AG04449 (cell line): Measurements from ENCODE around the gene RBM43.

Experiments used
- CTCF ChIA-PET: fragments of 350-600 bp; formaldehyde crosslinking; extraction: SDS; loops from one replicate; lab custom pipeline; 2021; ENCODE audit warnings: antibody characterized with exemption; lab: Yijun Ruan, JAX
- POLR2A ChIA-PET: fragments of 400-600, 350-600 bp; formaldehyde crosslinking; extraction: SDS; loops from one replicate; lab custom pipeline; 2020; ENCODE audit warnings: antibody characterized with exemption, inconsistent platforms; lab: Yijun Ruan, JAX
- DNase-seq: peaks from one replicate; pipeline ENCODE4 v3.0.0-alpha.2; 2010; ENCODE audit warnings: low read depth, low spot score
- H3K4me3 ChIP-seq: 2 replicates; pipeline ENCODE4 v1.5.1; 2011; ENCODE audit warnings: low read depth, mild to moderate bottlenecking, control low read depth, low read length
- TF ChIP-seq, protein P1 (sequence below): IDR thresholded peaks from one replicate; pipeline ENCODE4 v1.5.1; 2011; ENCODE audit warnings: mild to moderate bottlenecking, moderate library complexity, low read length, control low read depth, inconsistent platforms; ENCODE audit not compliant: insufficient read depth; ENCODE audit errors: missing control alignments

RBM43 gene

DNA sequence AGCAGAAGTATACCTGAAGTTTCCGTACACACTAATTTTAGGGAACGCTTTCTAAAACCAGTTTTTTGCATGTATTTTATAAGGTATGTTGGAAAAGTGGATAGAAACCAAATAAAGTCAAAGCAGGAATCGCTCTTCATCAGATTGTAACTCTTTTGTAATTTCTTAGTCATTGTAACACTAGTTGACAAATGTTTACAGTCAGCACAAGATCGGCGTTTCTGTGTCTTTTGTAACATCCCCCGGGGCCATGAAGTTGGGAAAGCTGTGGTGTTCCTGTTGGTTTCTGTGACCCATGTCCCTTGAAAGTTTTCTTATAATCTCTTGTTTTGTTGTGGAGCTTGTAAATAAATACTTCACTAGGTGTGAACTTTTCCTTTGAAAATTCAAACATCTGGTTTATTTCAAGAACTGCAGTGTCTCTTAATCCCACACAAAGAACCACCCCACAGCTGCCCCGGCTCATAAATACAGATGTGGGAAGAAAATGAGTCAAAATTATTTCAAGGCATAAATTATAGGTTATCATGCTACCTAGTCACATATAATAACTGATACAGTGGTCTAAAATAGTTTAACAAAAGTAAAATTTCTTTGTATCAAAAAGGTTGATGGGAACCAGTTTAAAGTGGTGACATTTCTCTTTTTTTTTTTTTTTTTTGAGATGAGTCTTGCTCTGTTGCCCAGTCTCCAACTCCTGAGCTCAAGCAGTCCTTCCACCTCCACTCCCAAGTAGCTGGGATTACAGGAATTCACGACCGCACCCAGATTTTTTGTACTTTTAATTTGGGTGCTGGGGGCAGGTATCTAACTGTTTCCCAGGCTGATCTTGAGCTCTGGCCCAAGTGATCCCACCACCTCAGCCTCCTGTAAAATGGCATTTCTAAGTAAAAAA, 28.6 kb upstream of the RBM43 start:
- DNase-seq: no peak
- CTCF ChIA-PET: interaction anchor here (0.6 to 3.0 kb wide), 4 partner anchors 8 to 148 kb away, joined by 3 to 10 read pairs (median 4); no protein-coding TSS in a partner anchor
- H3K4me3 ChIP-seq: peak overlapping the region; percentile 67
- TF ChIP-seq, protein P1, sequence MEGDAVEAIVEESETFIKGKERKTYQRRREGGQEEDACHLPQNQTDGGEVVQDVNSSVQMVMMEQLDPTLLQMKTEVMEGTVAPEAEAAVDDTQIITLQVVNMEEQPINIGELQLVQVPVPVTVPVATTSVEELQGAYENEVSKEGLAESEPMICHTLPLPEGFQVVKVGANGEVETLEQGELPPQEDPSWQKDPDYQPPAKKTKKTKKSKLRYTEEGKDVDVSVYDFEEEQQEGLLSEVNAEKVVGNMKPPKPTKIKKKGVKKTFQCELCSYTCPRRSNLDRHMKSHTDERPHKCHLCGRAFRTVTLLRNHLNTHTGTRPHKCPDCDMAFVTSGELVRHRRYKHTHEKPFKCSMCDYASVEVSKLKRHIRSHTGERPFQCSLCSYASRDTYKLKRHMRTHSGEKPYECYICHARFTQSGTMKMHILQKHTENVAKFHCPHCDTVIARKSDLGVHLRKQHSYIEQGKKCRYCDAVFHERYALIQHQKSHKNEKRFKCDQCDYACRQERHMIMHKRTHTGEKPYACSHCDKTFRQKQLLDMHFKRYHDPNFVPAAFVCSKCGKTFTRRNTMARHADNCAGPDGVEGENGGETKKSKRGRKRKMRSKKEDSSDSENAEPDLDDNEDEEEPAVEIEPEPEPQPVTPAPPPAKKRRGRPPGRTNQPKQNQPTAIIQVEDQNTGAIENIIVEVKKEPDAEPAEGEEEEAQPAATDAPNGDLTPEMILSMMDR: no peak
- POLR2A ChIA-PET: interaction anchor here (0.7 to 1.0 kb wide), 4 partner anchors 14 to 365 kb away, joined by 3 to 4 read pairs (median 3); partner anchors contain the start of gene RBM43

DNA sequence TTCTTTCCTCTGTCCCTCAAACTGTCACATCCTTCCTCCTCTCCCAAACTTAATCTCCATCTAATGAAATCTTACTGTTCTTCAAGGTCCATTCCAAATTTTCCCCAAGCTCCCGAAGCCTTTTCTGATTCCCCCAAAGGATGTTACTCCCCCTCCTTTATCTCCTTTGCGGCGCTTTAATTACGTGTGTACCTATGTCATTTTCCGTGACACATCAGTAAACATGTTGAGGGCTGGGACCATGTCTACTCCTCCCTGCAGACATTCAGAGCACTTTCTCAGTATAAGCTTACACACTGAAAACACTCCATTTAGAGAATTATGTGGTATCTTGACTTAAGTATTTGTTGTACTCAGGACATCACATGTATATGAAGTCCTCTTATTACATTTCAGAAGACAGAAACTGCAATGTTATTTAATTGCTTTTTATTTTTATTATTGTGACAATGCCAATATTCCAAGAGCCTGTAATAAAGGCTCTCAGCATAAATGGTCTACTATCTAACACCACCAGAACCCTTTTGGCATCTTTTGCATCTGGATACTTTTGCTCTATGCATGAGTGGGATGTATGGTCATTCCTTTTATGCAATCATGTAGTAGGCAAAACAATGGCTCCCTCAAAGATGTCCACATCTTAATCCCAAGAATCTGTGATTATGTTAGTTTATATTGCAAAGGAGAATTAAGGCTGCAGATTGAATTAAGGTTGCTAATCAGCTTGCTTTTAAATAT, 26.0 kb upstream of the RBM43 start:
- H3K4me3 ChIP-seq: no peak overlapping the region
- no peak for DNase-seq
- ChIA-PET CTCF (interaction anchor here (3.0 kb wide), 1 partner anchor 11 kb away, joined by 10 read pairs; no protein-coding TSS in a partner anchor), POLR2A (no interaction called here)
- TF ChIP-seq, protein P1: no peak

DNA sequence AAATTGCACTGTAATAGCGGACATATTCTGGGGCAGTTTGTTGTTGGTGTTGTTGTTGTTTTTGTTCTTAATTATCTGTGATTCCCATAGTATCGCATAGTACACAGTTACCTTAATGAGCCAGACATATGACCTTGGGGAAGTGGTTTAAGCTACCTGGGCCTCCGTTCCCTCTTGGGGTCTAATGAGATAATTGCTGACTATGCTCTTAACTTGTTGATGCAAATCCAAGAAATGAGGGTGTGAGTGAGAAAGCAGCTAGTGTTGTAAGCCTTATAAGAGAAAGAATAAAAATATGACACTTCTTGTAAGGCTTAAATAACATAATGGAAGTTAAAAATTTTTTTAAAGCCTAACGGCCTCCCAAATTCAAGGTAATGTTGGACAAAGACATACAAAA, 20.7 kb upstream of the RBM43 start:
- H3K4me3 ChIP-seq: no peak overlapping the region
- DNase-seq: no peak
- TF ChIP-seq, protein P1: no peak
- CTCF ChIA-PET: no interaction called here
- POLR2A ChIA-PET: no interaction called here

DNA sequence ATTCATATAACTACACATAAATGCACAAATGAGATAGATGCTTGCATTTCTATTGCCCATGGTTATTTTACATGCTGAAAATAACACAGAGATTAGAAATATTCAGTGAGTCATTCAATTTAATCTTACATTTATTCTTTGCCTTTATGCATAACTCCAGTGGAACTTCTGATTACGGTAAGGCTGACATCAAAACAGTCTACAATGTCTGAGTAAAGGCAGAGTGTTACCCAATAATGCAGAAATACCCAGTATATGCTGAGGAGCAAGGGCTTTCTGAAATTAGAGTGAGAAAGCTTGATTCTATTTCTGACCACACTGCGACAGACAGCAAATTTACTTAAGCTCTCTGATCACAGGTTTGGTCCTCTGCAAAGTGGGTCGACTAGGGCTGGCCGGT, 18.6 kb upstream of the RBM43 start:
- CTCF ChIA-PET: interaction anchor here (0.6 to 0.8 kb wide), 2 partner anchors 10 to 134 kb away, joined by 3 read pairs; no protein-coding TSS in a partner anchor
- POLR2A ChIA-PET: no interaction called here
- TF ChIP-seq, protein P1: no peak
- DNase-seq: no peak
- H3K4me3 ChIP-seq: no peak overlapping the region

DNA sequence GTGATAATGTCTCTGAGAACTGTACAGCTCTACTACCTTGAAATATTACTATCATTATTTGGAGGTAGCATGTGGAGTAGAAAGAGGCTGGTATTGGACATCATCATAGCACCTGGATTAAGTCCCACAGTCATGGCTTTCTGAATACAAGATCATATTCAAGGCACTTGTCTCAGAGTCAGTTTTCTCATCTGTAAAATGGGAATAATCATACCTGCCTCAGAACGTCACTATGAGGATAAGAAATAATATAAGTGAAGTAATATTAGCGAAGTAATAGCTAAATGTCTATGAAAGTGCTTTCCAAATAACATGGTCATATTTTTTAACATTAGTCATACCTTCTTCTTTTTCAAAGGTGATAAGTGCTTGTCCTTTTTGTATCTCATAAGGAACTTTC, 16.8 kb upstream of the RBM43 start:
- ChIA-PET CTCF (interaction anchor here (1.3 to 1.4 kb wide), 2 partner anchors 10 to 17 kb away, joined by 3 read pairs; partner anchors contain the start of gene RBM43), POLR2A (no interaction called here)
- TF ChIP-seq, protein P1: no peak
- no peak for DNase-seq
- no peak overlapping the region for H3K4me3 ChIP-seq

DNA sequence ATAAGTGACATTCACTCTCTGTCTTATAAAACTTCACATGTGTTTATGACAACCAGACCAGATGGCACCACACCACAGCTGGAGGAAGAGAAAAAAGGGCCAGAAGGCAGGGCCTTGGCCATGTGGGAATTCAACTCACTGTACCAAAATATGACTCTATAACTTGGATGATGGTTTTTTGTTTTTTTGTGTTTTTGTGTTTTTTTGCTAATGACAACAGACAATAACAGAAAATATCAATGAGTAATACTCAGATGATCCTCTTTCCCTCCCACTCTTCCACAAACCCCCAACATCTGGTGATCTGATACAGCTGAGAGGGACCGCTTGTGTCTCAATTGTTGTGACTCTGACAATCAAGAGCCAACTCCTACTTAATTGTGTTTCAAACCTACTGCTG, 15.4 kb upstream of the RBM43 start:
- TF ChIP-seq, protein P1: no peak
- no peak overlapping the region for H3K4me3 ChIP-seq
- CTCF ChIA-PET: interaction anchor here (1.3 kb wide), 1 partner anchor 8 kb away, joined by 3 read pairs; no protein-coding TSS in a partner anchor
- POLR2A ChIA-PET: no interaction called here
- no peak for DNase-seq
